Skeletal muscle tissue (tissue), 4 donors: ENCODE measurements around the gene SARNP. TPM values are rescaled to one million over a fixed set of nuclear protein-coding genes. Genes with fewer than 3 reads are reported as not detected.
"Not testable (repeated sequence)": the region's sequence is repeated elsewhere in the genome, so short reads cannot be mapped to it uniquely, and the experiment has no call there.

ENCODE experiments used
- H3K27ac ChIP-seq: one replicate; pipeline ENCODE4 v1.7.0; 2013; ENCODE audit warnings: mild to moderate bottlenecking, low read depth, low read length, inconsistent platforms
- H3K27me3 ChIP-seq, 3 donors: one replicate each; pipeline ENCODE4 v1.7.0; 2013; ENCODE audit warnings: low read length in 3 of 3; ENCODE audit not compliant: control insufficient read depth in 3 of 3, insufficient read depth in 3 of 3
- H3K36me3 ChIP-seq, 3 donors: one replicate each; pipeline ENCODE4 v1.7.0; 2013; ENCODE audit warnings: low read length in 3 of 3; ENCODE audit not compliant: control insufficient read depth in 3 of 3, insufficient read depth in 3 of 3
- H3K4me1 ChIP-seq, 3 donors: one replicate each; pipeline ENCODE4 v1.7.0; 2013; ENCODE audit warnings: low read length in 3 of 3, mild to moderate bottlenecking in 3 of 3; ENCODE audit not compliant: control insufficient read depth in 3 of 3, insufficient read depth in 3 of 3
- H3K4me3 ChIP-seq, 3 donors: one replicate each; pipeline ENCODE4 v1.7.0; 2013; ENCODE audit warnings: low read length in 3 of 3
- H3K9ac ChIP-seq, 3 donors: one replicate each; pipeline ENCODE4 v1.7.0; 2013; ENCODE audit warnings: low read length in 3 of 3, mild to moderate bottlenecking in 3 of 3, moderate library complexity in 2 of 3, low read depth in 1 of 3
- H3K9me3 ChIP-seq, 3 donors: one replicate each; pipeline ENCODE4 v1.7.0; 2013; ENCODE audit warnings: low read length in 3 of 3; ENCODE audit not compliant: control insufficient read depth in 3 of 3
- total RNA-seq: library from RNA; depleted of rRNA; stranded (reverse); fragments of >200 nt; gene quantifications from one replicate; pipeline ENCODE4 v1.2.3, GENCODE V29; 2014
- donor health status: Osteomylitis.

Gene SARNP, protein sequence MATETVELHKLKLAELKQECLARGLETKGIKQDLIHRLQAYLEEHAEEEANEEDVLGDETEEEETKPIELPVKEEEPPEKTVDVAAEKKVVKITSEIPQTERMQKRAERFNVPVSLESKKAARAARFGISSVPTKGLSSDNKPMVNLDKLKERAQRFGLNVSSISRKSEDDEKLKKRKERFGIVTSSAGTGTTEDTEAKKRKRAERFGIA
- 71.5 TPM for total RNA-seq

DNA sequence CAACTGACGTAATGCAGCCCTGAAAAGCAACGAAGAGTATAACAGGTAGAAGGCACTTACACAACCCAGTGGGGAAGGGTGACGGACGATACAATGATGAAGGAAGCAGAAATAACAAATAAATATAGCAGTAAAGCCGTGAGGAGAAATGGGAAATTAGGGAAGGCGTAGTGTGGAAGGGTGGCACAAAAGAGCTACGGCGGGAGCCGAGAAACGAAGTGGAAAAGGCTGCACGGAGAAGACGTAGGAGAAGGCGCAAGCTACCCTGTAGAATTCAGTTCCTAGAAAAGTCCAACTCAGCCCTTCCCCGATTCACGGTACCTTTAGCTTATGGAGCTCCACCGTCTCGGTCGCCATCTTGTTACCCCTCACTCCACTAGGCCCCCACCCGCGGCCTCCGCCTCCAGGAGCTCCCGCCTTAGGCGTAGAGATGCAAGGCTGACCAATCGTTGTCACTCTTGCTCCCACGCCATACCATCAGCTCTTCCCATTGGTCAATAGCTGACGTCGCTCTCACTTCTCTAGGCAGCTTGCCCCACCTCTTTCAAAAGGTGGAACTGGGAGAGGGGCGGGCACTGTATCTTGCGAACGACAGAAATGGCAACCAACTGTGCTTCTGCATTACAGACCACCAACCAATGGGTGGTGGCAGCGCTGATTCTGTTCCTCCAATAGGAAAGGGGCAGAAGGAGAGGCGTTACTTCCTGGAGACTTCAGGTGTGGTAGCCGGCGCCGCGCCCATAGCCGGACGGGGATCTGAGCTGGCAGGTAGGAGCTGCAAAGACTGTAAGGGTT is at the start of gene SARNP, which contains the start of gene ORMDL2:
Gene SARNP (minus strand): TSS at position 380 of the 795 bp plus-strand sequence. CDS start 23 bp downstream, at position 357.
Gene ORMDL2 (plus strand): TSS at position 697 of the 795 bp plus-strand sequence. CDS start 959 bp downstream, outside the sequence.
- Histone ChIP-seq H3K36me3 (peaks cover 23 to 36% (median 25%) of the 10 kb centered on the region in 3 donors), H3K4me1 (peaks cover 20 to 28% (median 21%) of the 10 kb centered on the region in 3 donors)

DNA sequence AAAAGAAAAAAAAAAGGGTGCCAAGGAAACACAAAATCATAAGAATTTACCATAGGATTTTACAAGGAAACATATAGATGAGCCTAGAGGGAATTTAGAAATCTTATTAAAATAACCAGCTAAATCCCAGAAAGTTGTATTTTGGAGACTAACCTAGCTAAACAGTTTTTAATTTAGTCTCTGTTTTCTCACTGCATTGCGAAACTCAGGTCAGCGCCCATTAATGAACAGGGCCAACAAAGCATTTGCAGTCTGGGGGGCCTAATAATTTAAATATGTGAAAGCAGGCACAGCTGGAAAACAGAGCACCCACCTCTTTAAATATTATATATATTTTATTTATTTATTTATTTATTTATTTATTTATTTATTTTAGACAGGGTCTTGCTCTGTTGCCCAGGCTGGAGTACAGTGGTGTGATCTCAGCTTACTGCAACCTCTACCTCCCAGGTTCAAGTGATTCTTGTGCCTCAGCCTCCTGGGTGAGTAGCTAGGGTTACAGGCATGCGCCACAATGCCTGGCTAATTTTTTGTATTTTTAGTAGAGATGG is 49.0 kb upstream of the SARNP start:
- H3K4me1 ChIP-seq, H3K27ac ChIP-seq, H3K36me3 ChIP-seq: not testable (repeated sequence)

More for the DNA sequence above, at the start of gene SARNP, which contains the start of gene ORMDL2:
- Histone ChIP-seq H3K9ac (peak within 1 kb of the TSS; percentile 92 to 94 (median 93)), H3K27me3 (no peaks in the 10 kb centered on the region), H3K27ac (peak within 1 kb of the TSS; percentile 90), H3K4me3 (peak within 1 kb of the TSS; percentile 94 to 99 (median 94)), H3K9me3 (no peaks in the 10 kb centered on the region)

DNA sequence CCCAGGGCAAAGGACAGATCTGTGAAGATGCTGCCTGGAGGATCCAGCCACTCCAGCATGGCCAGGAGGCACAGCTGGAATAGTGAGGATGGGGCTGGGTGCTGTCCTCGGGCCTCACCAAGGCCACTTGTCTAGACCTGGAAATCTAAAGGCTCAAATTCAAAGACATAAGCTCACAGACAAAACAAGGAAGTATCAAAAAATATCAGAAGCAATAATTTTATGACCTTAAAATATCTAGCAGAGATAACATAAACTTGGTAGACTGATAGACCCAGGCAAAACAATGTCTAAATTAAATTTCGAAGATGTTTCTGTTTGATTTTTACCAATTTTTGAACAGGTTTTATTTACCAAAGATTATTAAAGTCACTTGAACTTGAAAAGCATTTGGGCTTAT is 47.8 kb upstream of the SARNP start:
- H3K27ac ChIP-seq: no peak overlapping the region
- H3K9me3 ChIP-seq: peaks cover 0 to 2% (median 0%) of the 10 kb centered on the region in 3 donors
- H3K4me1 ChIP-seq: no peaks in the 10 kb centered on the region
- no peaks in the 10 kb centered on the region for H3K36me3 ChIP-seq
- no peak overlapping the region for H3K9ac ChIP-seq
- H3K4me3 ChIP-seq: no peak overlapping the region
- H3K27me3 ChIP-seq: no peaks in the 10 kb centered on the region

More for the DNA sequence above, 49.0 kb upstream of the SARNP start:
- not testable (repeated sequence) for H3K27me3 ChIP-seq, H3K9ac ChIP-seq, H3K4me3 ChIP-seq, H3K9me3 ChIP-seq

DNA sequence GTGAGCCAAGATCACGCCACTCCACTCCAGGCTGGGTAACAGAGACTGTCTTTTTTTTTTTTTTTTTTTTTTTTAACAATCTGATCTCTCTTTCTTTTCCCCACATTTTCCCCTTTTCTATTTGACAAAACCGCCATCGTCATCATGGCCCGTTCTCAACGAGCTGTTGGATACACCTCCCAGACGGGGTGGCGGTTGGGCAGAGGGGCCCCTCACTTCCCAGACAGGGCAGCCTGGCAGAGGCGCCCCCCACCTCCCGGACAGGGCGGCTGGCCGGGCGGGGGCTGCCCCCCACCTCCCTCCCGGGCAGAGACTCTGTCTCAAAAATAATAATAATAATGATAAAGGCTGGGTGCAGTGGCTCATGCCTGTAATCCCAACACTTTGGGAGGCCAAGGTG is 45.4 kb upstream of the SARNP start:
- H3K27me3 ChIP-seq, H3K36me3 ChIP-seq, H3K9ac ChIP-seq, H3K4me1 ChIP-seq, H3K4me3 ChIP-seq, H3K27ac ChIP-seq, H3K9me3 ChIP-seq: not testable (repeated sequence)

DNA sequence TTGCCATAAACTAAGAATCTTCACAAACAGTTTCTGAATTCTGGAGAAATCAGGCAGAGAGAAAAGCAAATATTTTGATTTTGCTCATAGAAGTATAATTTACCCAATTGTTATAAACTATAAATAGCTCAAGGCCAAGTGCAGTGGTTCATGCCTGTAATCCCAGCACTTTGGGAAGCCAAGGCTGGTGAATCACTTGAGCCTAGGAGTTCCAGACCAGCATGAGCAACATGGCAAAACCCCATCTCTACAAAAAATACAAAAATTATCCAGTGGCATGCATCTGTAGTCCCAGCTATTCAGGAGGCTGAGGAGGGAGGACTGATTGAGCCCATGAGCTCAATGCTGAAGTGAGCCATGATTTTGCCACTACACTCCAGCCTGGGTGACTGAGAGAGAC is 44.8 kb upstream of the SARNP start:
- Histone ChIP-seq H3K9ac (no peak overlapping the region), H3K36me3 (no peaks in the 10 kb centered on the region), H3K4me1 (no peaks in the 10 kb centered on the region), H3K27me3 (no peaks in the 10 kb centered on the region), H3K4me3 (no peak overlapping the region), H3K9me3 (peaks cover 0 to 2% (median 0%) of the 10 kb centered on the region in 3 donors), H3K27ac (no peak overlapping the region)

DNA sequence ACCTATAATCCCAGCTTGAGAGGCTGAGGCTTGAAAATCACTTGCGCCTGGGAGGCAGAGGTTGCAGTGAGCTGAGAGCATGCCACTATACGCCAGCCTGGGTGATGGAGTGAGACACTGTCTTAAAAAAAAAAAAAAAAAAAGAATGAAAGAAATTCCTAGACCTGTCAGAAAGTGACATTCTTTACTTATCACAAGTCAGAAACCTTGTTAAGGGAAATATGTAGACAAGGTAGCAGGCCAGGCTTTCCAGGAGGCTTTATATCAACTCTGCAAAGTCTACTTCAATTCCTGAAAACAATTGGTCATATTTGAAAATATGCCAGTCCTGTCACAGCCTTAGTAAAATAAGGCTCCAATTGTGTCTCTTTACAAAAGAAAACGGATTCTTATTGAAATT is 44.3 kb upstream of the SARNP start:
- Histone ChIP-seq H3K9me3 (peaks cover 0 to 2% (median 0%) of the 10 kb centered on the region in 3 donors), H3K36me3 (no peaks in the 10 kb centered on the region), H3K27me3 (no peaks in the 10 kb centered on the region), H3K27ac (no peak overlapping the region), H3K4me1 (no peaks in the 10 kb centered on the region), H3K4me3 (no peak overlapping the region), H3K9ac (no peak overlapping the region)

DNA sequence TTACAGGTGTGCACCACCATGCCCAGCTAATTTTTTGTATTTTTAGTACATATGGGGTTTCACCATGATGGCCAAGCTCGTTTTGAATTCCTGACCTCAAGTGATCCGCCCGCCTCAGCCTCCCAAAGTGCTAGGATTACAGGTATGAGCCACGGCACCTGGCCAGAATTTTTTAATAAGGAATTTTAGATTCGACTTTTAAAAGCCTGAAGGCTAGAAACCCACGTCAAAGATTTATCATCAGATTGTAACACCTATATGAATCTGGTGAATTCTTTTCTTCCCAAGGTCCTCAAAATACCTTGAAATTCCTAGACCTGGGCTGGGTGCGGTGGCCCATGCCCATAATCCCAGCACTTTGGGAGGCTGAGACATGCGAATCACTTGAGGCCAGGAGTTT is 43.9 kb upstream of the SARNP start:
- no peaks in the 10 kb centered on the region for H3K4me1 ChIP-seq
- H3K36me3 ChIP-seq: no peaks in the 10 kb centered on the region
- no peak overlapping the region for H3K9ac ChIP-seq
- H3K27me3 ChIP-seq: no peaks in the 10 kb centered on the region
- no peak overlapping the region for H3K4me3 ChIP-seq
- H3K27ac ChIP-seq: no peak overlapping the region
- H3K9me3 ChIP-seq: peaks cover 0 to 2% (median 0%) of the 10 kb centered on the region in 3 donors

DNA sequence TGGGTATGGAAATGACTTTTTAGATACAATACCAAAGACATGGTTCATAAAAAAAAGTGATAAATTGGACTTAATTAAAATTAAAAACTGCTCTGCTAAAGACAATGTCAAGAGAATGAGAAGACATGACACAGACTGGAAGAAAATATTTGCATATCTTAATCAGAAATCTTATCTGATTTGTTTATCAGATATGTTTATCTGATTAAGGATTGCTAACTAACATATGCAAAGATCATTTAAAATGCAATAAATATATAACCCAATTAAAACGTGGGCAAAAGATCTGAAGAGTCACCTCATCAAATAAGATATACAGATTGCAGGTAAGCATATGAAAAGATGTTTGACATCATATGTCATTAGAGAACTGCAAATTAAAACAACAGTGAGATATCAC is 35.2 kb upstream of the SARNP start:
- Histone ChIP-seq H3K4me1 (peaks cover 3 to 8% (median 5%) of the 10 kb centered on the region in 3 donors), H3K9me3 (no peaks in the 10 kb centered on the region), H3K27ac (no peak overlapping the region), H3K36me3 (no peaks in the 10 kb centered on the region), H3K4me3 (no peak overlapping the region), H3K27me3 (peaks cover 4 to 8% (median 7%) of the 10 kb centered on the region in 3 donors), H3K9ac (no peak overlapping the region)

DNA sequence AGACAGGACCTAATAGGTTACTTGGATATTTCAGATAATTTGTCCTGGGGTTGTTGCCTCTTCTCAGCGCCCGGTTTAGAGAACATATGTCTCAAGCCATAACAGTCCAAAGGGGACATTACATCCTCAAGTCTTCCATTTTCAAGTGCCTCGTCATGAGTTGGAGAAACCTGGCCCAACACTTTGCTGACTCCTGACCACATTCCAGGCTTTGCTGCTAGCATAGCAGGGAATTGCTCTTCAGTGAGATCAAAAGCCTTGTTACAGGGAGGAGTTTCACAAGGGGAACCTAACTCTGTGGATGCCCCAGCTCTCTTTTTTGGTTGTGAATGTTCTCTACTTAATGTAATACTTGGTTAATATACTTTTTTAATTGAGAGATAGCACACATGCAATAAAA is 33.4 kb upstream of the SARNP start:
- H3K9me3 ChIP-seq: no peaks in the 10 kb centered on the region
- peaks cover 4 to 11% (median 7%) of the 10 kb centered on the region in 3 donors for H3K27me3 ChIP-seq
- H3K9ac ChIP-seq: no peak overlapping the region
- H3K27ac ChIP-seq: peak overlapping the region; percentile 88
- peaks cover 7 to 11% (median 8%) of the 10 kb centered on the region in 3 donors for H3K4me1 ChIP-seq
- H3K36me3 ChIP-seq: no peaks in the 10 kb centered on the region
- no peak overlapping the region for H3K4me3 ChIP-seq

DNA sequence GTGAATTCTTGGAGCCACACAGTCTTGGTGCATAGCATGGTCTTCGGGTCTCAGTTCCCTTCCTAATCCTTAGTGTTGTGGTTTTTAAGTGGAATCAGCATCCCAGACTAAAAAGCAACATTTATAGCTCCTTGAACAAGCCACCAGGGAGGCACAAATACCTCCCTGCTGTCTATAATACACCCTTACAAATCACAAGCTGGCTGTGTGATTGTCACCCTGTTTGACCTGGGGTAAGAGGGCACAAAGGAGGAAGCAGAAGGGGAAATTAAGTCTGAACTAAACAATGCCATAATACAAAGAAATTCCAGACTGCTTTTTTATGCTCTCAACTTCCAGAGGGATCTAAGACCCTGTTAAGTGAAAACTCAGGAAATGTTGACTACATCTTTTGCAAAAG is 32.9 kb upstream of the SARNP start:
- Histone ChIP-seq H3K27ac (peak overlapping the region; percentile 88), H3K9ac (no peak overlapping the region), H3K36me3 (no peaks in the 10 kb centered on the region), H3K9me3 (no peaks in the 10 kb centered on the region), H3K27me3 (peaks cover 4 to 11% (median 7%) of the 10 kb centered on the region in 3 donors), H3K4me3 (no peak overlapping the region), H3K4me1 (peaks cover 7 to 12% (median 8%) of the 10 kb centered on the region in 3 donors)
